ENCODE results near the gene ZNF775.

ZNF775 gene

GRCh38 chr7:150379441-150380379 is 580 bp downstream of the ZNF775 start:
- TF ChIP-seq, protein P1, sequence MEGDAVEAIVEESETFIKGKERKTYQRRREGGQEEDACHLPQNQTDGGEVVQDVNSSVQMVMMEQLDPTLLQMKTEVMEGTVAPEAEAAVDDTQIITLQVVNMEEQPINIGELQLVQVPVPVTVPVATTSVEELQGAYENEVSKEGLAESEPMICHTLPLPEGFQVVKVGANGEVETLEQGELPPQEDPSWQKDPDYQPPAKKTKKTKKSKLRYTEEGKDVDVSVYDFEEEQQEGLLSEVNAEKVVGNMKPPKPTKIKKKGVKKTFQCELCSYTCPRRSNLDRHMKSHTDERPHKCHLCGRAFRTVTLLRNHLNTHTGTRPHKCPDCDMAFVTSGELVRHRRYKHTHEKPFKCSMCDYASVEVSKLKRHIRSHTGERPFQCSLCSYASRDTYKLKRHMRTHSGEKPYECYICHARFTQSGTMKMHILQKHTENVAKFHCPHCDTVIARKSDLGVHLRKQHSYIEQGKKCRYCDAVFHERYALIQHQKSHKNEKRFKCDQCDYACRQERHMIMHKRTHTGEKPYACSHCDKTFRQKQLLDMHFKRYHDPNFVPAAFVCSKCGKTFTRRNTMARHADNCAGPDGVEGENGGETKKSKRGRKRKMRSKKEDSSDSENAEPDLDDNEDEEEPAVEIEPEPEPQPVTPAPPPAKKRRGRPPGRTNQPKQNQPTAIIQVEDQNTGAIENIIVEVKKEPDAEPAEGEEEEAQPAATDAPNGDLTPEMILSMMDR (conservative IDR thresholded peaks at IDR 0.05) = no peak
- peak overlapping the region; percentile 92 for H3K27ac ChIP-seq

DNA sequence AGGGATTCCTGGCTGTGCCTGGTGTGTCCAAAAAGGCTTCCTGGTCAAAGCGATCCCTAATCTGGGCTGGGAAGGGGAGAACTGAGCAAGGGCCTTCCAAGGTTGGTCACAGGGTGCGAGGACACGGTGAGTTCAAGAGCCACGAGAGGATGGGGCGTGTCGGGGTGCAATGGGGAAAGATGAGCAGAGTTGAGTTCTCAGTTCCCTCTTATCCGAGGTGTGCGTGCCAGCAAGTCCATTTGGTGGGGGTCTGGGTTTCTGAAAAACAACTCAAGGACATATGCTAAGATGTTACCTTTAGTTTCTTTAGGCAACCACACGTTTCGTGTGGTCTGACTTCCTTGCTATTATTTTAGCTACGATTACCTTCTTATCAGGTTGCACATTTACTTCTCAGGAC is 1.3 kb downstream of the ZNF775 start:
- H3K27ac ChIP-seq = peak overlapping the region; percentile 92; the same call in 1 of the 2 replicates
- TF ChIP-seq, protein P1 (conservative IDR thresholded peaks at IDR 0.05) = no peak

- H3K27ac ChIP-seq = no peak overlapping the region
- TF ChIP-seq, protein P1 (conservative IDR thresholded peaks at IDR 0.05) = no peak
Observed at GRCh38 chr7:150381096-150381495, 2.0 kb downstream of the ZNF775 start.

- TF ChIP-seq, protein P1 (conservative IDR thresholded peaks at IDR 0.05) = no peak
- peak overlapping the region; percentile 41; the same call in 1 of the 2 replicates for H3K27ac ChIP-seq
Observed at GRCh38 chr7:150381785-150382122, 2.6 kb downstream of the ZNF775 start.

- peak overlapping the region; percentile 41 for H3K27ac ChIP-seq
- TF ChIP-seq, protein P1 (conservative IDR thresholded peaks at IDR 0.05) = no peak
Observed at GRCh38 chr7:150382123-150382843, 3.2 kb downstream of the ZNF775 start.

GRCh38 chr7:150382844-150383225 is 3.7 kb downstream of the ZNF775 start:
- TF ChIP-seq, protein P1 (conservative IDR thresholded peaks at IDR 0.05) = no peak
- H3K27ac ChIP-seq = peak overlapping the region; percentile 41

GRCh38 chr7:150383710-150384397 is 4.7 kb downstream of the ZNF775 start:
- peak overlapping the region; percentile 41 for H3K27ac ChIP-seq
- TF ChIP-seq, protein P1 (conservative IDR thresholded peaks at IDR 0.05) = no peak

Data from VCaP (cell line).